ENCODE data around the gene SYNE1. TPM values are rescaled to one million over a fixed set of nuclear protein-coding genes. Genes with fewer than 3 reads are reported as not detected.

SYNE1 gene
- total RNA-seq, 1 donor, result 95.3 TPM

GRCh38 chr6:152380351-152380767 lies 256.8 kb downstream of the SYNE1 start:
- peak in 1 of 3 donors; percentile 4 for DNase-seq (ENCODE audit: low read depth in 2 of 3, low spot score in 2 of 3)

GRCh38 chr6:152379423-152379822 lies 257.7 kb downstream of the SYNE1 start:
- no peak for DNase-seq (ENCODE audit: low read depth in 2 of 3, low spot score in 2 of 3)

GRCh38 chr6:152378169-152378568 lies 259.0 kb downstream of the SYNE1 start:
- no peak for DNase-seq (ENCODE audit: low read depth in 2 of 3, low spot score in 2 of 3)

GRCh38 chr6:152375197-152375596 lies 262.0 kb downstream of the SYNE1 start:
- DNase-seq (ENCODE audit: low read depth in 2 of 3, low spot score in 2 of 3), result no peak

- peak in 1 of 3 donors; percentile 7 for DNase-seq (ENCODE audit: low read depth in 2 of 3, low spot score in 2 of 3)
Measured at GRCh38 chr6:152372945-152373344, 264.2 kb downstream of the SYNE1 start.

- no peak for DNase-seq (ENCODE audit: low read depth in 2 of 3, low spot score in 2 of 3)
Measured at GRCh38 chr6:152371775-152372174, 265.4 kb downstream of the SYNE1 start.

GRCh38 chr6:152368751-152369624 lies 268.2 kb downstream of the SYNE1 start:
- no peak for DNase-seq (ENCODE audit: low read depth in 2 of 3, low spot score in 2 of 3)

- DNase-seq (ENCODE audit: low read depth in 2 of 3, low spot score in 2 of 3), result no peak
Measured at GRCh38 chr6:152364866-152365265, 272.3 kb downstream of the SYNE1 start.

GRCh38 chr6:152360034-152360433 lies 277.1 kb downstream of the SYNE1 start:
- no peak for DNase-seq (ENCODE audit: low read depth in 2 of 3, low spot score in 2 of 3)

GRCh38 chr6:152356662-152357061 lies 280.5 kb downstream of the SYNE1 start:
- DNase-seq (ENCODE audit: low read depth in 2 of 3, low spot score in 2 of 3), result peak in 2 of 3 donors; percentile 59 to 84

GRCh38 chr6:152356016-152356415 lies 281.1 kb downstream of the SYNE1 start:
- no peak for DNase-seq (ENCODE audit: low read depth in 2 of 3, low spot score in 2 of 3)

- no peak for DNase-seq (ENCODE audit: low read depth in 2 of 3, low spot score in 2 of 3)
Measured at GRCh38 chr6:152355166-152355565, 282.0 kb downstream of the SYNE1 start.

GRCh38 chr6:152353440-152353839 lies 283.7 kb downstream of the SYNE1 start:
- DNase-seq (ENCODE audit: low read depth in 2 of 3, low spot score in 2 of 3), result no peak

GRCh38 chr6:152351742-152352141 lies 285.4 kb downstream of the SYNE1 start:
- DNase-seq (ENCODE audit: low read depth in 2 of 3, low spot score in 2 of 3), result no peak

- no peak for DNase-seq (ENCODE audit: low read depth in 2 of 3, low spot score in 2 of 3)
Measured at GRCh38 chr6:152351110-152351509, 286.1 kb downstream of the SYNE1 start.

GRCh38 chr6:152348116-152348515 lies 289.0 kb downstream of the SYNE1 start:
- DNase-seq (ENCODE audit: low read depth in 2 of 3, low spot score in 2 of 3), result no peak

GRCh38 chr6:152343735-152344360 lies 293.3 kb downstream of the SYNE1 start:
- no peak for DNase-seq (ENCODE audit: low read depth in 2 of 3, low spot score in 2 of 3)

GRCh38 chr6:152341596-152341995 lies 295.6 kb downstream of the SYNE1 start:
- DNase-seq (ENCODE audit: low read depth in 2 of 3, low spot score in 2 of 3), result no peak

- DNase-seq (ENCODE audit: low read depth in 2 of 3, low spot score in 2 of 3), result peak; percentile 23 to 51 (median 37)
Measured at GRCh38 chr6:152338335-152339125, 298.6 kb downstream of the SYNE1 start.

- no peak for DNase-seq (ENCODE audit: low read depth in 2 of 3, low spot score in 2 of 3)
Measured at GRCh38 chr6:152334555-152334954, 302.6 kb downstream of the SYNE1 start.

GRCh38 chr6:152330961-152331360 lies 306.2 kb downstream of the SYNE1 start:
- DNase-seq (ENCODE audit: low read depth in 2 of 3, low spot score in 2 of 3), result no peak

Data from hematopoietic multipotent progenitor cell (in vitro differentiated cells).